NT2/D1 (cell line): ENCODE results near the gene TSPEAR.

ENCODE experiments used
- DNase-seq: peaks from one replicate; pipeline ENCODE4 v3.0.0-alpha.2; 2011; ENCODE audit warnings: low read depth, low spot score
- H3K27me3 ChIP-seq: 2 replicates; pipeline ENCODE4 v1.6.0; 2011; ENCODE audit warnings: mild to moderate bottlenecking; ENCODE audit not compliant: insufficient read length, insufficient read depth
- H3K36me3 ChIP-seq: 2 replicates; pipeline ENCODE4 v1.6.1; 2011; ENCODE audit warnings: mild to moderate bottlenecking, low read length, mixed read lengths; ENCODE audit not compliant: insufficient read depth, insufficient read length
- H3K4me1 ChIP-seq: 2 replicates; pipeline ENCODE4 v1.5.1; 2011; ENCODE audit not compliant: insufficient read depth, insufficient read length
- H3K4me3 ChIP-seq: 2 replicates; pipeline ENCODE4 v1.5.1; 2011; ENCODE audit warnings: low read depth; ENCODE audit not compliant: insufficient read length
- H3K9ac ChIP-seq: 2 replicates; pipeline ENCODE4 v1.6.0; 2011; ENCODE audit warnings: low read depth; ENCODE audit not compliant: insufficient read length
- H3K9me3 ChIP-seq: 2 replicates; pipeline ENCODE4 v1.5.1; 2011; ENCODE audit warnings: mild to moderate bottlenecking, low read length; ENCODE audit not compliant: insufficient read depth
- SUZ12 ChIP-seq: IDR thresholded peaks from 2 replicates; pipeline ENCODE4 v1.6.1; 2011; ENCODE audit not compliant: insufficient read length, insufficient read depth; ENCODE audit errors: extremely low read depth
- YY1 ChIP-seq: IDR thresholded peaks from 2 replicates; pipeline ENCODE4 v1.6.1; 2011; ENCODE audit not compliant: insufficient read length, insufficient read depth
- ZNF274 ChIP-seq: IDR thresholded peaks from 2 replicates; pipeline ENCODE4 v1.6.1; 2011; ENCODE audit warnings: mild to moderate bottlenecking, low read depth, low read length

Gene TSPEAR

DNA sequence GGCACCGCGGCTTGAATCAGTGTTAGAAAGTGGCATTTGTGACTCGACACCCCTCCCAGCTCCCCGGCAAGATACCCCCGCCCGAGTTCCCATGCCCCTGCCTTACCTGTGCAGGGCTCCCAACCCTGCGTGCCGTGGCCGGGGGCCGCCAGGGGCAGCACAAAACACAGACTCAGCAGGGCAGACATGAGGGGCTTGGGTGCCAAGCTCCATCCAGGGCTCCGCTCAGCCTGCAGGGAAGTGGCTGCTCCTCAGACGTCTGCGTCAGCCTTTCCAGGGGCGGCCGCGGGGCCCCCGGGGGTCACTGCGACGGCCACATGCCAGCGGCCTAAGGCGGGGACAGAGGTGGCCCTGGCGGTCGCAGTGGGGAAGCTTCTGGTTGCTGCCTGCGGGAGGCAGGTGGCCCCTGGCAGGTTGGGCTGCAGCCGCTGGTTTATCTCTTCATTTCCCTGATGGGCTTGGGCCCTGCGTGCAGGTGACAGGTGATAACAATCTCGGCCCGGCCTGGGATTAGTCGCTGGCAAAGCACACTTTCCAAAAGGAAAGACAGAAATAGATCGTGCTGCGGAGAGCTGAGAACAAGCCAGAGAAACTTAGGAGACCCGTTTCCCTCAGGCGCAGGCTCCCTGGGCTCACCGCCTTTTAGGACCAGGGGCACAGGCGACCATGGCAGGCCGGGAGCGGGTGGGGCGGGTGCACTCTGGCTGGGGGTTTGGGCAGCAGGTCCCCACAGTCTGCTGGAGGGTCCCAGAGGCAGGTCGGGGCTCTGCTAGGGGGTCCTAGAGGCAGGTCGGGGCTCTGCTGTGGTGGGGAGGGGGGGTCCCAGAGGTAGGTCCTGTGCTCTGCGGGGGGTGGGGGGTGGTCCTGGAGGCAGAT, at the start of gene TSPEAR:
TSPEAR (minus strand) TSS at position 246 of the 876 bp plus-strand sequence; CDS start at position 188, 58 bp downstream.
- DNase-seq = no peak
- Histone ChIP-seq H3K36me3 (no peaks in the 10 kb centered on the region), H3K4me3 (peak within 1 kb of the TSS; percentile 29), H3K27me3 (peaks cover 95% of the 10 kb centered on the region), H3K9me3 (0 out of 2 replicates have a peak, but pooled peaks cover 3% of the 10 kb centered on the region), H3K4me1 (peaks cover 36% of the 10 kb centered on the region), H3K9ac (peak within 1 kb of the TSS; percentile 57)
- TF ChIP-seq ZNF274 (no peak), SUZ12 (peak; percentile 37)

DNA sequence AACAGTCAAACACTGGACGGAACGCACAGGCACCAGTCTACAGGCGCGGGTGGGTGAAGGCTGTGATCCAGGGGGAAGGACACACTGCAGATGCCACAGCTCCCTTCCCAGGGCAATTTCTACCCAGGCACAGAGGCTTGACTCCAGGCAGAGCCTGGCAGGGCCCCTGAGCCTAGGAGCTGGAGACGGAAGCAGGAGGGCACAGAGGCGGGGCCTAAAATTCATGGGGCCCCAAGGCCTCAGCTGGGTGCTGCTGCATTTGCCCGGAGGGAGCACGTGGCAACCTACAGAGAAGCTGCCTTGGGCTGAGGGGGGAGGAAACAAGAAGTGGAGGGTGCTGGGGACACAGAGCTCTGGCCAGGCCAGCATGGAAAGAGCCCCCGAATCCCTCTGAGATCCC, 49.0 kb upstream of the TSPEAR start:
- H3K4me3 ChIP-seq = no peak overlapping the region
- H3K9me3 ChIP-seq = no peaks in the 10 kb centered on the region; the same call in 1 of the 2 replicates
- TF ChIP-seq SUZ12 (no peak), ZNF274 (no peak), YY1 (no peak)
- H3K9ac ChIP-seq = no peak overlapping the region
- DNase-seq = no peak
- no peaks in the 10 kb centered on the region for H3K36me3 ChIP-seq
- H3K27me3 ChIP-seq = no peaks in the 10 kb centered on the region
- H3K4me1 ChIP-seq = peaks cover 25% of the 10 kb centered on the region

DNA sequence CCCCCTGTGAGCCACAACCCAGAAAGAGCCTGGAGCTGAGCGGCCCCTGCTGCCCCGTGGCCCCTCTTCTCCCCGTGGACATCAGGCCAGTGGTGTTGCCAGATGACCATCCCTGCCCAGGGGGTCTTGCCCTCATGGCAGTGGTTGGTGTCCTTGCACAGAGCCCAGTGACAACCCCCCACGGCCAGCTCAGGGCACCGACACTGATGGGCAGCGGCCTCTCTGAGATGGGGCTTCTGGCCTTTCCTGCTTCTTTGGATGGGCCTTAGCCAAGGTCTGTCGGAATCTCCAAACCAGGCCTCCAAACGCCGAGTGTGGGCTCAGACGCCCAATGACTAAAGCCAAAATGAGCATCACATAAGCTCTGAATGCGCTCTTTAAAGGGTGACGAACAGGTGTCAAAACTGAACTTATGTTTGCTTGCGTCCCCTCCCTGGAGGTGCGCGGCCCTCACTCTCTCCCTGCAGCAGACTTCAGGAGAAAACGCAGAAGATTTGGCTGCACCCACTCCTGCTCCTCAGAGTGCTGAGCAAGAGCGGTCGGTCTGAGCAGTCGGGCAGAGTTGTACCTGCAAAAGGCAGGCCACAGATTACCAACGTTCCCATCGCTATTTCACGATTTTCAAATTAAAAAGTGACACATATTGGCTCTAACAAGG, 48.4 kb upstream of the TSPEAR start:
- Histone ChIP-seq H3K4me1 (peaks cover 21% of the 10 kb centered on the region), H3K36me3 (no peaks in the 10 kb centered on the region), H3K9me3 (no peaks in the 10 kb centered on the region; the same call in 1 of the 2 replicates), H3K9ac (no peak overlapping the region), H3K4me3 (no peak overlapping the region), H3K27me3 (no peaks in the 10 kb centered on the region)
- DNase-seq = no peak
- TF ChIP-seq ZNF274 (no peak), SUZ12 (no peak), YY1 (no peak)

DNA sequence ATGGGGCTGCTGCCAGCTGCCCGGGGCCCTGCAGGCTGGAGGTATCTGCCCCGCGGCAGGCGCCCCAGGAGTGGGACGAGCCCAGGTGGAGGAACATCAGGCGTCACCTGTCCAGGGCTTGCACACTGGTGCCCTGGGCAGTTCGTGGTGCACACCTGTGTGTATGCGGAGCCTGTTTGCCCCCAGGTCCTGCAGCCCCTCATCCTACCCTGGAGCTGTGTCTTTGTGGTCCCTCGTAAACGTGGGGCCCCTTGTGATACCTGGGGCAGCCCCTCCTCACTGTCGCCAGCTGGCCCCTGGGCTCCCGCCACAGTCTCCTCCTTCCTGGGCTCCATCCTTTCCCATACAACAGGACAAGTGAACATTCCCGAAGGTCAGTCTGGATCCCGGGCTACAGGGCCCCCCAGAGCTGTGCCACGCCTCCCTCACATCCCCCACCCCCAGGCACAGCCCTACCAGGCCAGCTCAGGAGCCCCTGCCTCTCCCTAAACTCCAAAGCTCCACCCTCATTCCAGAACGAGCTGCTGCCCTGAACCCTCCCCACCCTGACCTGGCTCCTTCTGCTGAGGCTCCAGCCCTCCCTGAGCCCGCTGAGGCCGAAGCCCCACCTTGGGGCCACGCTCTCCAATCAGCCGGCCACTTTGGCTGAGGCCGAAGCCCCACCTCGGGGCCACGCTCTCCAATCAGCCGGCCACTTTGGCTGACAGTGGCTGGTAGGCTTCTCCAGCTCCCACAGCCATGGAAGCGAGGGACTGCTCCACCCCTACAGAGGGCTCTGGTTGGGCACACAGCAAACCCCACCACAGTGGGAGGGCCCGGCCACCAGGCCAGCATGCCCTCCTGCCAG, 47.6 kb upstream of the TSPEAR start:
- Histone ChIP-seq H3K36me3 (no peaks in the 10 kb centered on the region), H3K9me3 (no peaks in the 10 kb centered on the region; the same call in 1 of the 2 replicates), H3K27me3 (no peaks in the 10 kb centered on the region), H3K4me3 (no peak overlapping the region), H3K9ac (no peak overlapping the region), H3K4me1 (peaks cover 16% of the 10 kb centered on the region)
- TF ChIP-seq YY1 (no peak), SUZ12 (no peak), ZNF274 (no peak)
- DNase-seq = no peak

DNA sequence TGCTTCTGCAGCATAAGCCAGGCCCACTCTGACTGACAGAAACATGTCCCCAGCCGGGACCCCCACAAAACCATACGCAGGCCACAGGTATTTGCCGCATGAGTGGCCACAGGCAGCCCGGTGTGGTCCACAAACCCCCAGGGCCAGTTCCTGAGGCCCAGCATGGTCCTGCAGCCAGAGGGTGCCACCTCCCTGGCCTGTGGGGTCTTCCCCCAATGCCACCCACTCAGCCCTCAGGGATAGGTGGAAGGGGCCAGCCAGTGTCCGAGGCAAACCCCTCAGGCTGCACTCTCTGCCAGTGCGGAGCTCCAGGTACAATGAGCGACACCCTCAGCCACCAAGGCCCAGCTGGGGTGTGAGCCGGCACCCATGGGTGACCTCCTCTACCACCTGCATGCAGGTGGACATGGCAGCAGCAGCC, 46.8 kb upstream of the TSPEAR start:
- DNase-seq = no peak
- H3K4me1 ChIP-seq = peaks cover 16% of the 10 kb centered on the region
- H3K4me3 ChIP-seq = no peak overlapping the region
- no peak overlapping the region for H3K9ac ChIP-seq
- no peaks in the 10 kb centered on the region; the same call in 1 of the 2 replicates for H3K9me3 ChIP-seq
- no peaks in the 10 kb centered on the region for H3K36me3 ChIP-seq
- H3K27me3 ChIP-seq = no peaks in the 10 kb centered on the region
- TF ChIP-seq YY1 = no peak
- TF ChIP-seq ZNF274 = no peak
- TF ChIP-seq SUZ12 = no peak

DNA sequence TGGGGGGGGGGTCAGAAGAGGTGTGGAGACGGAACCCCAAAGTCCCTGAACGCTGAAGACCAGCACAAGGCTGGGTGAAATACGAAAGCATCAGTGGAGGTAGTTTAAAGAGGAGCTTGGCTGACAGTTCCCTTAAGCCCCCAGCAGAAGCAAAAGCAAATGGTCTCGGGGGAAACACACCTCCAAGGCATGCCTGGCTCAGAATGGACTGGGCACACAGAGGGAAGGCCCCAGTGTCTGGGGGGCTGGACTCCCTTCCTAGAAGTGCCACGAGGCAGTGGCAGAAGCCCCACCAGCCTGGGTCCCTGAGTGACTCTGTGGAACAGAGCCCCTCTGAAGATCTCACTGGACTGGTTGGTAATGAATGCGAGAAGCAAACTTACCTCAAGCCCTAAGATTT, 46.4 kb upstream of the TSPEAR start:
- no peak for TF ChIP-seq SUZ12
- TF ChIP-seq YY1 = no peak
- TF ChIP-seq ZNF274 = no peak
- DNase-seq = no peak
- H3K36me3 ChIP-seq = no peaks in the 10 kb centered on the region
- no peak overlapping the region for H3K9ac ChIP-seq
- no peaks in the 10 kb centered on the region; the same call in 1 of the 2 replicates for H3K9me3 ChIP-seq
- H3K27me3 ChIP-seq = no peaks in the 10 kb centered on the region
- no peak overlapping the region for H3K4me3 ChIP-seq
- peaks cover 17% of the 10 kb centered on the region for H3K4me1 ChIP-seq
